Stimulated activated CD4-positive, alpha-beta T cell treated with anti-CD3 and anti-CD28 coated beads, Interleukin-15, amount 100 ng/mL, for 24 hours (primary cell): Measurements from ENCODE around the gene GLDN.

Experiments used
- DNase-seq: peaks from one replicate; pipeline ENCODE4 v3.0.0-alpha.2; 2020

Gene GLDN

DNA sequence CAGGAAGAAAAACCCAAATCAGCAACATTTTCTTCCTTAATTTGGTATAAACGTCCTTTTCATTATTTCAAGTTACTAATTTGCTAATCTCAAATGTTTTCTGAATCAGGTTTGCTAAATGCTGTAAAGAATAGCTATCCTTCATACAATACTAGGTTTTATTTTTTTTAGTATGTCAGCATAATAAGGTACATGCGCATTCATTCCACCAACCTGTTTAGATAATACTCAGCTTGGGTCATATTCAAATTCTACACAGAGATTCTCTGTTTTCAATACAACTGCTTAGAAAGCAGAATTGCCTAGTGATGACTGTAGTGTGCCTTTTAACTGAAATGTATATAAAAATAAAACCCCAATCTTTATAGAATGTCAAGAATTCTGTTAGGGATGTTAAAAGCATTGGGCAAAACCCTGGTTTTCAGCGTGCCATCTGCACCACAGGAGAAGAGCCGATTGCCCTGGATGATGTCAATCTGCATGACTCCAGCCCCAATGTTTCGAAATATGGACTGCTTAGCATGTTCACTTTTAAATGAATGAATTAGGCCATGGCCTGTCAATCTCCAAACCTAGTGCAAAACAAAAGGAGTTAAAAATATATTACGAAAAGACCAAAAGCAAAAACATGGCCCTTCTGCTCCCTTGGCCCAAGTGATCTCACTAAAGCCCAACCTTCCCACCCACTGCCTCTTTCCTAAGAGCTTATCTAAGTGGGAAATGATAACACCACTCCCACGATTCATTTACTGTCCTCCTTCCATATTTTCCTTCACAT, 107.4 kb downstream of the GLDN start:
- no peak for DNase-seq

DNA sequence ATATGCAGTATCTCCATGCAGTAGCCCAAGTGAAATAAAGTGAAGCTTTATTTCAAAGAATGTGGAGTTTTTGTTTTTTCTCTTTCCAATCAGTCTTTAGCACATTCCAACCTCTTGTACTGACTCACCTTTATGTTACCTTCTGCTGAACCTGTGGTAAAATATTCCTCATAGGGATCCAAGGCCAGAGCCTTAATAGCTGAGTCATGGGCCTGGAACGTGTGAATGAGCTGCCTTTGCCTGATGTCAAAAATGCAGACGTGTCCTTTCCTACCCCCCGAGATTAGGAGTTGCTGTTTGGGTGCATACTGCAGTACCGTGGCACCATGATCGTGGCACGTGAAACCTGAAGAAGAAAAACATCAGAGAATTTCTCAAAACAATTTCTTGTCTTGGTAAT, 108.5 kb downstream of the GLDN start:
- DNase-seq, result no peak
